GM18907 (cell line): ENCODE measurements around the gene RNF214.
"Not testable (repeated sequence)": the region's sequence is repeated elsewhere in the genome, so short reads cannot be mapped to it uniquely, and the experiment has no call there.

ENCODE experiments used
- ATAC-seq: cut with Tn5 transposase; IDR thresholded peaks from one replicate; pipeline ENCODE4 v1.9.1; 2021; ENCODE audit warnings: mild to moderate bottlenecking, moderate library complexity; ENCODE audit not compliant: unreplicated experiment

RNF214 gene

GRCh38 chr11:117313091-117313490 is 80.6 kb downstream of the RNF214 start:
- ATAC-seq = no peak

DNA sequence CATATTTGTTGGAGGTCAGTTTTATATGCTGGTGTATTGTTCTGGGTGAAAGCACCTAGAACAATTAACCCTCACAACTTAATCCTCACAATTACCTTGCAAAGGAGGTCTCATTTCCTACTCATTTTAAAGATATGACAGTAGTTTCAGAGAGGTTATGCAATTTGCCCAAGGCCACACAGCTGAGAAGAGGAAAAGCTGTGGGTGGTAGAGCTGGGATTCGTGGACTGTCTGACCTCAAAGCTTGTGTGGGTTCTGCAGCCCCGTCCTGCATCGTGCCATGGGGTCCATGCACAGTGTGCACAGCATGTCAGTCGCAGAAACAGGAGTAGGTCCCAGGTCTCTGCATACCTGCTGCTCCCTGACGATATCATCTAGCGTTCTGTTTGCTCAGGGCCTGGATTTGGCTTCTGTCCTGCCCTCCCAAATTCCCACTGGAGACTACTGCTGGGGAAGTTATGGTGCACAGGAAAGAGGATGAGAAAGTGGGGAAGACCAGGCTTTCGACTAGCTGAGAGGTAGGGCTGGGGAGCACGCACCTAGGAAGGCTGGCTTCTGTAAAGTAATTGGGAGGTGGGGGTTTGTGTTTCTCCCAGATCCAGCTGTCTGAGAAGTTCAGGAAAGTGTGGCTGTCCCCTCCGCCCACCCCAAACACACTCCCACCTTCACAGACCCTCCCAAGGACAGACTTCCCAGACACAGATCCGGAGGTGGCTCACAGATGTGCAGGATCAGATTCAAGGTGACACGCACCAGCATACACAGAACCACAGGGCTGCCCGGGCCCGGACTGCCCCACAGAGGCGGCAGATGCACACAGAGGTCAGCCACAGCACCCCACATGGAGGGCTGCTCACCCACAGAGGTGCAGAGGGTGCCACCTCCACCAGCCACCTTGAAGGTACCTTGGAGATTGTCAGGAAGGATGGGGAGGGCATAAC is 81.6 kb downstream of the RNF214 start:
- ATAC-seq = no peak

GRCh38 chr11:117314840-117315239 is 82.4 kb downstream of the RNF214 start:
- no peak for ATAC-seq

- no peak for ATAC-seq
Observed at GRCh38 chr11:117315285-117316196, 83.1 kb downstream of the RNF214 start.

DNA sequence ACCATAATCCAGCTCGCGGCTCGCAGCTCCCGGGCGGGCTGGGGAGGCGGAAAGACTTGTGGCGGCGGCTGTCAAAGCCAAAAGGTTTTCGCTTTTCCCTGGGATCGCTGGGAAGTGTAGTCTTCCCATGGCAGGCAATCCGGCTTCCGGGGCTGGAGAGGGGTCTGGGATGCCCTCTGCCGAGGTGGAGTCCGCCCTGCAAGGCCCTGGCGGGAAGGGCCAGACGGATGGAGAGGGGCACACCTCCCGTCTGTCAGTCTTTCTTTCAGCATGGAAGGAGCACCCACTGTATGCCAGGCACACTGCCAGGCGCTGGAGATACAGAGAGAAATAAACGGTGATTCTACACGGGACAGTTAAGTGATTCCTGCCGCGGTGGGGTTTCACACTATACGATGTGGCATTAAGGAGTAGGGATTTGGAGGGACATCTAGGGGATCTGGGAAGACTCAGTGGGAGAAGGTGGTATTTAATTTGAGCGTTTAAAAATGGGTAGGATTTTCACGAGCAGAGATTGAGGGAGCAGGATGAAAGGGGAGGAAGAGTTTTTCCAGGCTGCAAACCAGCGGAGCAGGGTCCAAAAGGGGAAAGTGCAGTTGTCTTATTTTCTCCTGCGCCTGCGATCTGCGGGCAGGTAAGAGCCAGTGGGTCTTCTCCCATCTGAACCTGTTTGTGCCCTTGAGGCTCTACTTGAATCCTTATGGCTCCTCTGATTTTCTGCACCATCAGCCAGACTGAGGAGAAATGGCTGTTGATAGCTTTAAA is 83.9 kb downstream of the RNF214 start, which contains the start of gene BACE1:
TSS of gene BACE1 (minus strand) at position 60 of the 765 bp plus-strand sequence. CDS start 461 bp downstream, outside the sequence.
- no peak for ATAC-seq

GRCh38 chr11:117318738-117319137 is 86.3 kb downstream of the RNF214 start:
- no peak for ATAC-seq

DNA sequence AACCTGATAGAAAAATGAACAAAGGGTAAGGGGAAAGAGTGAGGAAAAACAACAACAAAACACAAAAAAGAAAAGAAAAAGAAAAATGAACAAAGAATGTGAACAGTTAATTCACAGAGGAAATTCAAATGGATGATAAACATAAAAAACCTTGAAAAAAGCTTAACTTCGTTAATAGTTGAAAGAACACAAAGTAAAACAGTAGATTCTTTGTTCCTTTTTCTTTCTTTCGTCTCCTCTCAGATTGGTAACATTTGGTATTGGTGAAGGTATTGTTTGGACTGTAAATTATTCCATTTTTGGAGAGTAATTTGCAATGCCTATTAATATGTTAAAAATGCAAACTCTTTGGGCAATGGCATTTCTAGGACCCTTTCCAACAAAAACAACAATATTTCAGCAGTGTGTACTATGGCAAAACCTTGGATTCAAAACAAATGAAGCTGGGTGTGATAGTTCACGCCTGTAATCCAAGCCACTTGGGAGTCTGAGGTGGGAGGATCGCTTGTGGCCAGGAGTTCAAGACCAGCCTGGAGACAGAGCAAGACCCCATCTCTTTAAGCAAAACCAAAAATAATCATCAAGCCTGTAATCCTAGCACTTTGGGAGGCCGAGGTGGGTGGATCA is 86.9 kb downstream of the RNF214 start:
- ATAC-seq = no peak

GRCh38 chr11:117327255-117327566 is 94.7 kb downstream of the RNF214 start:
- ATAC-seq = not testable (repeated sequence)

DNA sequence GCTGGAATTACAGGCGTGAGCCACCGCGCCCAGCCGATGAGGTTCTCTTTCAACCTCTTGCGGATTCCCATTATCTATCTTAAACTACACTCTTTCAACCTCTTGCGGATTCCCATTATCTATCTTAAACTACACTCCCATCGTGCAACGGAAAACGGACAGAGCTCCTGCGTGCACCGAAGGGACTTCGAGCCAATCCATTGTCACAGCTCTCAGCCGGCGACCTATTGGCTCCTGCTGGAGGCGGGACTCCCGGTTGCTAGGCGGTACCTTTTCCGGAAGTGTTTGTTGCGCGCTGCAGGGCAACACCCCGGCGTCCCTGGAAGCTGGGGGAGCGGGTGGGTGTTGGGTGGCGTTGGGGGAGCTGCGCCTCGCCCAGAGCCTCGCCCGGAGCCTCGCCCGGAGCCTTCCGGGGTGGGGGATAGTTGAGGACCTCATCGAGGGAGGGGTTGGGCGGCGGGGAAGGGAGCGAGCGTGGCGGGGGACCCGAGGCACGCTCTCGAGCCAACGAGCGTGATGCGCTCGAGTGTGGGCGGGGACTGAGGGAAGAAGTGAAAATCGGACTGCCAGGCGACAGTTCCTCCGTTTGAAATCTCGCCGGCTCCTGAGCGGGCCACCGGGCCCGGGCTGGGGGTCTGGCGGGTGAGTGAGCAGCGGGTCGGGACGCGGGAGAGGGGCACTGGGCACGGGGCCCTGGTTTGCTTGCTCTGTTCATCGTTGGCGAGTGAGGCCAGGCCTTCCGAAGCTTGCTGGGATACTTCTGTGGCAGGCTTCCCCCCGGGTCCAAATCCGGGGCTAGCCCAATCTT is 95.3 kb downstream of the RNF214 start, which contains the start of gene CEP164:
TSS of gene CEP164 (plus strand) at position 288 of the 808 bp plus-strand sequence. CDS start 10,733 bp downstream, outside the sequence.
- ATAC-seq = peak; percentile 97

DNA sequence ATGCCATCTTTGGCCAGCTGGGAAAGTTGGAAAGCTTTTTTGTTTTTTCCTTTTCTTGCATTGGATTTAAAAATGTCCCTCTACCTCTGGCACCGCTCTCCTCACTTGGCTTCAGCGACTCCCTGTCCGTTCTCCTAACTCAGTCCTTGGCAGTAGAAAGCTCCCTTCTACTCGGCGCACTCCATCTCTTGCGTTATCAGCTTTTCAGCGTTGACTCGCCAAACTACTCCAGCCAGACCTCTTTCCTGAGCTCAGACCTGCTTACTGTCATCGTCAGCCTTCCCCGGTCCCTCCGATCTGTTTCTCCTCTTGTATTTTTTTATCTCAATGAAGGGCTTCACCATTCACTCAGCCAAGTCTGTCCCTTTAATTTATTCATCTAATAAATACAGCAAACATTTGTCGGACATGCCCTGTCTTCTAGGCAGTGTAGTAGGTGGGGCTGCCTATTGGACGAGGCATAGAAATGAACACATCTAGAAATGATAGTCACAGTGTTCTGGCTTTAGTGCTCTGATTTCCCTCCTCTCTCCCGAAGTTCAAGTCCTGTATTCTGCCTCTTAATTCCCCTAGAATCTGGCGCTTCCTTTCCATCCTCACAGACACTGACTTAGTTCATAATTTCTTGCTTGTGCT is 96.0 kb downstream of the RNF214 start:
- peak; percentile 14 for ATAC-seq

- ATAC-seq = no peak
Observed at GRCh38 chr11:117332843-117333242, 100.4 kb downstream of the RNF214 start.

- no peak for ATAC-seq
Observed at GRCh38 chr11:117333917-117334316, 101.4 kb downstream of the RNF214 start.

DNA sequence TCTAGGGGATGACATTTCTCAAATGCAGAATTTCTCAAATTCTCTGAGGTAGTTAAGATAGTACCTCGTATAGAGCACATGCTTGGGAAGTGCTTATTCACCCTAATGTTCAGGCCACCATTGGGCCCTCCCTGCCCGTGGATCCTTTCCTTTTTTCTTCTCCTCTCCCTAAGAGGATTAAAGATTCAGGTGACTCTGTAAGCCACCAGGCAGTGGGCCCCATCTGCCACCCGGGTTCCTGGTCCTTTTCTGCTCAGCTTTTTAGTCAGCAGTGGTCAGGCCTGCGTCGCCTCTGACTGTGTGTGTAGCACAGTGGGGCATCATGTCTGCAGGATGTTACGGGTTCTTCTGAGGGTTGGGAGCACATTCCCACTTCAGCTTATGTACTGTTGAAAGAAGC is 102.4 kb downstream of the RNF214 start:
- ATAC-seq = no peak

GRCh38 chr11:117335399-117335798 is 102.9 kb downstream of the RNF214 start:
- no peak for ATAC-seq
